NCI-H446 (cell line): ENCODE measurements around the gene OR2A1.
"Not testable (repeated sequence)": the region's sequence is repeated elsewhere in the genome, so short reads cannot be mapped to it uniquely, and the experiment has no call there.

Experiments
- DNase-seq, 2 experiments: peaks; one replicate each; lab custom pipeline; 2025; lab: John Stamatoyannopoulos, UW

Gene OR2A1

DNA sequence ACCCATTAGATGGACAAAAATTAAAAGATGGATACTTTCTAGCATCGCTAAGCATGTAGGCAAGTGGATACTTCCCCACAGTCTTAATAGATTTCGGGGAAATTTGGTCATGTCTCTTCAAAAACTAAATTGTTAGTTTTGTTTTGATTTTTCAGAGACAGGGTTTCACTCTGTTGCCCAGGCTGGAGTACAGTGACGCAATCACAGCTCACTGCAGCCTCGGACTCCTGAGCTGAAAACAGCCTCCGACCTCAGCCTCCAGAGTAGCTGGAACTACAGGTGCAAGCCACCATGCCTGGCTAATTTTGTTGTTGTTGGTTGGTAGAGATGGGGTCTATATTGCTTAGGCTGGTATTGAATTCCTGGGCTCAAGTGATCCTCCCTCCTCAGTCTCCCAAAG is 13.6 kb downstream of the OR2A1 start:
- DNase-seq = not testable (repeated sequence)

DNA sequence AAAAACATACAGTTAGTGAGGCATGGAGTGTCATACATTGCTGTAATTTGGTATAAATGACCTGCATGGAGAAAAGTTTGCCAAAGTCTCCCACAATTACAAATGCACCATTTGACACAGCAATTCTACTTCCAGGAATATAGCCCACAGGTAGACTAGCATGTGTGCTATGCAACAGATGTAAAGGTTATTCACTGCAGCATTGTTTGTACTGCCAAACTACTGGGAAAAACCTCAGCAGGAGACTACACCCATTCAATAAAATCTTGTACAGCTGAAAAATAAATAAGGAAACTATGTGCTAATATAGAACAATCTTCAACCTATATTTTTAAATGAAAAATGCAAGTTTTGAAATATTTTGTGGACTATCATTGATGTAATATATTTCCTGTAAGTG is 17.8 kb downstream of the OR2A1 start:
- DNase-seq = not testable (repeated sequence)

DNA sequence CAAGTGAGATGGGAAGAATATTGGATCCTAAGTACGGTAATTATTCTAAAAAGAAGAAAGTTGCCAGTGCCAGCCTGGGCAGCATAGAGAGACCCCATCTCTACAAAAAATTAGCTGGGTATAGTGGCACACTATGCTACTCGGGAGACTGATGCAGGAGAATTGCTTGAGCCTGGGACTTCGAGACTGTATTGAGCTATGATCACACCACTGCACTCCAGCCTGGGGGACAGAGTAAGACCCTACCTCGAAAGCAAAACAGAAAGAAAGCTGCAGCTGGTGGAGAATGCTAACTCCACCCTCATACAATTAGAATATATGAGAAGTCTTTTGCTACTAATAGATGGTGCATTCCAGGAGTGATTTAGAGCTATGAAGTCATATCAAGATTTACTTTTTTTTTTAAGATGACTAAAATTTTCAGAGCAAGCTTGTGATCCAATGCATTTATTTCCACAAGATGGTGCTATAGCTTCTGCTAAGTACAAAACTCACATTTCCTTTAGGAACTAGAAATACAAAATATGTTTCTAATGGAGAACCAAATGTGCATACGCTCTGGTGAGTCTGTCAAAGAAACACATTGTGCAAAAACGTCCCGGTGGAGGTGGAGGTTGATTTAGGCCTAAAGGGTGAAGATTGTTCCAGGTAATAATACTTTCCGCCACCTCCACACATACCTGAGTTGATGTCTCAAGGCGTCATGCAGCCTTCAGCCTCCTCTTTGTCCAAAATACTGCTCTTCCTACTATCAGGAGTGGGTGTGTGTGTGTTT is 19.2 kb downstream of the OR2A1 start:
- not testable (repeated sequence) for DNase-seq

DNA sequence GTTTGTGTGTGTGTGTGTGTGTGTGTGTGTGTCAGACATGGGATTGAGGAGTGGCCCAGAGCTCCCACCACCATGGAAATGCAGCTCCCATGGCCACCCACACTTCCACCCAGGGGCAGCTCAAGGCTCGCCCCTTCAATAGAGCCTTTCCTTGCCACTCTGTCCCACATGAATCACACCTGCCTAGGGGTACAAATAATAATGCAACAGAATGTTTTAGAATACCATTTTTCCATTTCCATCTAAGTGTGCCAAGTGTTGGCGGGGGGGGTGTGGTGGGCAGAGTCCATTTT is 19.7 kb downstream of the OR2A1 start:
- not testable (repeated sequence) for DNase-seq

DNA sequence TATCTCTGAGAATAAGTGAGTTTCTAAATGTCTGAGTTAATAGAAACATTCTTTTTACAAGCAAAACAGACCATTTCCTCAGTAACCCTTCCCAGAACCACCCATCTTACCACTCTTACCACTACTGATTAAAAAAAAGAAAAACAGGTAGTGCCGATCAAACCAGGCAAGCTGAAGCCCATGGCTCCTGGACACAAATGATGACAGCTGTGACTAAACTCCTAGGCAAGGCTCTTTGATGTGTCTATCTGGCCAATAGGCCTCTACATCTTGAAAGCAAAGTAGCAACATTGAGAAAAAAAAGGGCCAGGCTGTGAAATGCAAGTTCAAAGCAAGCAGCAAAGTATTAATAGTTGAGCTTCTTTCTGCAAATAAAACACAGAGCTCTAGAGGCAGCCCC is 36.4 kb downstream of the OR2A1 start:
- DNase-seq = not testable (repeated sequence)

DNA sequence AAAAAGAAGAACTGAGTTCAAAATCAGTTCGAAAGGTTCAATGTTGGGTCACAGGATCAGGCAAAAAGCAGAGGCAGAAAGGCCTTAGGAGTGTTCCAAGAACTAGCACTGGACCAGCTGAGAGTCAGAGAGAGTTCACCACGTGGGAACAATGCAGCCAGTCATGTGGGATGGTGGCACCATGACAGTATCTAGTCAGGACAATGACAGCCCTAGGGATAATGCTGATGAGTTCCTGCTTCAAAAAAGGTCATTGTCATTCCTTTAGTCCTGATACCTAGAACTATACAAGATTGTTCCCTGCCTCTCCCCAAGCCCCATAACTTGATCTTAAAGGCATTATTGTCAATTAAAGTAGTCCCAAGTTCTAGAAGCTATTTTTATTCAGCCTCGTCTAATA is 39.4 kb downstream of the OR2A1 start:
- DNase-seq = not testable (repeated sequence)

DNA sequence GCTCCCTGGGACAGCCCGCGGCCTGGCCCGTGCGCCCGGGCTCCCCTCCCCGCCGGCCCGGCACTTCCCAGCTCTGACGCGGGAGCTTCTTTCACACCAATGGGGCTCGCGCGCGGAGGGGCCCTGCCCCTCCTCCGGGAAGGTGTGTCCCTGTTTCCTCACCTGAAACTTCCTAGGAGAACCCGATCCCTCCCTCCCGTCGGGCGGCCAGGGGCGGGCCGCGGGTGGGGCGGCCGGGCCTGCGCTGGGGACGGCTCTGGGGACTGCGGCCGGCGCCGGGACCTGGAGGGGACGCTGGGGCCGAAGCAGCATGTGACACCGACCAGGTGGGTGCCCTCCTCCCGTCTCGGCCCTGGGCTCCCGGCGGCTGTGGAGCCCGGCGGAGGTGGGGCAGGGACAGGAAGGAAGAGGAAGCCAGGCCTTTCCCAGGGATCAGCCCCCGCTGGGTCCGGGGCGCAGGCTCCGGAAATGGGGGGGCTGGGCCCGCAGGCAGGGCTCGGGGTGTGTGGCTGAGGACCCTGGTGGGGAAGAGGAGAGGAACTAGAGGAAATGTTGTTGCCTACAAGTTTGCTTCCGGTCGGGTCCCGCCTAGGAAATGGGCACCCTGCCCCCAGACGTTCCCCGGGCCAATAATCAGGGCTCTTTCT is 43.1 kb downstream of the OR2A1 start, which contains the start of gene ARHGEF5:
TSS of gene ARHGEF5 (plus strand) at position 227 of the 647 bp plus-strand sequence. CDS start 7,268 bp downstream, outside the sequence.
- not testable (repeated sequence) for DNase-seq

DNA sequence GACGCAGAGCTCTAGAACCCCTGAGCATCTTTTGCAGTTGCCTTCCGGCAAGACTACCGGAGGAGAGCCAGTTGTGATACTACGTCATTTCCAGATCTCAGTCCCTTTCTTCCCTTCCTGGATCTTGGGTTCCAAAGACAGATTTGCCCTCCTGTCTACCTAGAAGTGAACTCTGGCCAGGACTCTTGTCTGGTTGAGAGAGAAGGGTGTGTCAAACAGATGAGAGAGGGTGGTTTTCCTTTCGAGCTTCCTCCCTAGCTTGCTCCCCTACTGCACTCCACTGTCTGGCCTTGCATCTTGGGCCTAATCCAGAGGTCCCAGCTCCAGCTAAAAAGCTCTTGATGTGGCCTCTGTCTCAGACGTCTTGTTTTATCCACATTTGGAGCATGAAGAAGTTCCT is 44.0 kb downstream of the OR2A1 start:
- not testable (repeated sequence) for DNase-seq

DNA sequence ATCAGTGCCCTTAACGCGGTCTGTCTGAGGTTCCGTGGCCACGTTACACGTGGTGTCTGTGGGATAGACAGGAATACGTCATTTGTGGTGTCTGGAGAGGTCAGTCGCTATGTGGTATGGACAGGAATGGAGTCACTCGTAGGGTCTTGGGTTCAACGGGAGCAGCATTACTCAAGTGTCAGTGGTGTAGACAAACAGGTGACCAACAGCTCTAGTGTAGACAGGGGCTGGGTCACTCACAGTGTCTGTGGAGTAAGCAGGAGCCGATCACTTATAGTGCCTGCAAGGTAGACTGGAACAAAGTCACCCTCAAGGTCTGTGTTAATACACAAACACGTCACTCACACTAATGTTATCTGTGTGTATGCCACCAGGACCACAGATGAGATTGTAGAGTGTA is 44.6 kb downstream of the OR2A1 start:
- DNase-seq = not testable (repeated sequence)

DNA sequence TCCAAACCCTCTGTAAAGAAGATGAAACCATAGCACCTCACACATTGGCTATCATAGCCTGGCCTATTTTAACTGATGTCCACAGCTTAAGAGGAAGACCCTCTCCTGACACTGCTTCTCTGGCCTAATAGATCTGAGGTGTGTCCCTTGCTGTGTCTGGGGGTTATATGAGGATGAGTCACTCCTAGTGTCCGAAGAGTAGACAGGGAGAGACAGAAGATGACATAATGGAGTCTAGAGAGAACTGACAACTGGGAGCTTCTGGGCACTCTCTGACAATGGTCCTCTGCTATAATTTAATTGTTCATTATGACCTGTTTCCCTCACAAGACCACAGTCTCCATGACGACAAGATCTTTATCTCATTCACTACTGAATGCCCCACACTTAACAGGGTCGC is 49.8 kb downstream of the OR2A1 start:
- not testable (repeated sequence) for DNase-seq

DNA sequence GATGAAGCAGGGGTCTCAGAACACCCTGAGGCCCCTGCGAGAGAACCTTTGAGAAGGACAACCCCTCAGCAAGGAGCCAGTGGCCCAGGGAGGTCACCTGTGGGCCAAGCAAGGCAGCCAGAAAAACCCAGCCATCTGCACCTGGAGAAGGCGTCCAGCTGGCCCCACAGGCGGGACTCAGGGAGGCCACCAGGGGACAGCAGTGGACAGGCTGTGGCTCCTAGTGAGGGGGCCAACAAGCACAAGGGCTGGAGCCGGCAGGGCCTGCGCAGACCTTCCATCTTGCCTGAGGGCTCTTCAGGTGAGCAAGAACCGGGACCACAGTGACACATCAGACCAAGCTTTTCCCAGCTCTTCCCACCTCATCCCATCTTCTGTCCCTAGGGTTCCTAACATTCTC is 53.3 kb downstream of the OR2A1 start:
- not testable (repeated sequence) for DNase-seq

DNA sequence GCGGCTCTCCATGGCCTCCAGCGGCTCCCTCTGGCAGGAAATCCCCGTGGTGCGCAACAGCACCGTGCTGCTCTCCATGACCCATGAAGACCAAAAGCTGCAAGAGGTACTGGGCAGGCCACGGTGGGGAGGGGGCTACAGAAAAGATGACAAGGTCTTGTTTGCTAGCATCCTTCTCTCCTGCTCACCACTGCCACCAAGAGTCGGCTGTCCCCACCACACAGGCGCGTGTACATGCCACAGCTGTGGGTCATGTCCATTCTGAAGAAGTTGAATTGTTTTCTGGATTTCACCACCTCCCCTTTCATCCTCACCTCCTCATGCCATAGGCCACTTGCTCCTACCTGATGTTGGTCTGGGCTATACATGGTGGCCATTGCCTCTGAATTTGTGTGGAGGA is 55.0 kb downstream of the OR2A1 start:
- DNase-seq = not testable (repeated sequence)

DNA sequence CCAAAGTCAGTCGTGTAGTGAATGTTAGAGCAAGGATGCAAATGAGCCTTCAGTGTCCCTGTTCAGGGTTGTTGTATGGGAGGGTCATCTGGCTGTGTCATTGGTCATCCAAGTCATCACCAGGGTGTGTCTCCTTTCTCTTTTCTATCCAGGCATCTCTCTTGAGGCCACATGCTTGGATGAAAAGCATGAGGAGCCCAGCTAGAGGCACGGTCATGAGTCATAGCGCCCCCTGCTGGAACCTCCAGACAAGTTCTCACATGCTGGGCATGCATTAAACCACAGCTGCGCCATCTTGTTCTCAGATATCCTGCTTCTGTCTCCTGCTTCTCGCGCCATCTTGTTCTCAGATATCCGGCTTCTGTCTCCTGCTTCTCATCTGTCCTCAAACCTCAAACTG is 57.0 kb downstream of the OR2A1 start:
- not testable (repeated sequence) for DNase-seq
